ENCODE measurements around the gene MEIKIN. TPM values are rescaled to one million over a fixed set of nuclear protein-coding genes. Genes with fewer than 3 reads are reported as not detected.
"Not testable (repeated sequence)": the region's sequence is repeated elsewhere in the genome, so short reads cannot be mapped to it uniquely, and the experiment has no call there.

The MEIKIN gene
- total RNA-seq, 1 donor, result not detected

DNA sequence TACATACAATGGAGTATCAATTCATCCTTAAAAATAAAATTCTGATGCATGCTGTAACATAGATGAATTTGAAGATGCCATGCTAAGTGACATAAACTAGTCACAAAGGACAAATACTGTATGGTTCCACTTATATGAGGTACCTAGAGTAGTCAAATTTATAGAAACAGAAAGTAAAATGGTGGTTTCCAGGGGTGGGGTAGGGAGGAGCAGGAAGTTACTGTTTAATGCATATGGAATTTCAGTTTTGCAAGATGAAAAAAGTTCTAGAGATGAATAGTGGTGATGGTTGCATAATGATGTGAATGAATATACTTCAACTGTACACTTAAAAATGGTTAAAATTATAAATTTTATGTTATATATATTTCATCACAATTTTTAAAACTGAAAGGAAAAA is 91.3 kb downstream of the MEIKIN start:
- no peaks in the 10 kb centered on the region for H4K20me1 ChIP-seq (ENCODE audit: insufficient read depth, low read length)
- H3K79me2 ChIP-seq (ENCODE audit: insufficient read depth, low read length), result no peaks in the 10 kb centered on the region
- H3K9me3 ChIP-seq (ENCODE audit: low read depth, low read length), result no peaks in the 10 kb centered on the region
- H3K4me3 ChIP-seq (ENCODE audit: insufficient read depth, low read length), result no peak overlapping the region
- no peak for DNase-seq (ENCODE audit: insufficient read length, low spot score, missing footprints)
- no peak overlapping the region for H3K4me2 ChIP-seq (ENCODE audit: insufficient read depth, low read length)
- H3K27me3 ChIP-seq (ENCODE audit: insufficient read depth, low read length), result no peaks in the 10 kb centered on the region
- H3K27ac ChIP-seq (ENCODE audit: low read depth, low read length), result no peak overlapping the region
- no peaks in the 10 kb centered on the region for H3K36me3 ChIP-seq (ENCODE audit: insufficient read depth, low read length)
- H2AFZ ChIP-seq (ENCODE audit: low read length), result no peak overlapping the region
- H3K4me1 ChIP-seq (ENCODE audit: insufficient read depth, low read length), result no peaks in the 10 kb centered on the region
- TF ChIP-seq, protein P1, sequence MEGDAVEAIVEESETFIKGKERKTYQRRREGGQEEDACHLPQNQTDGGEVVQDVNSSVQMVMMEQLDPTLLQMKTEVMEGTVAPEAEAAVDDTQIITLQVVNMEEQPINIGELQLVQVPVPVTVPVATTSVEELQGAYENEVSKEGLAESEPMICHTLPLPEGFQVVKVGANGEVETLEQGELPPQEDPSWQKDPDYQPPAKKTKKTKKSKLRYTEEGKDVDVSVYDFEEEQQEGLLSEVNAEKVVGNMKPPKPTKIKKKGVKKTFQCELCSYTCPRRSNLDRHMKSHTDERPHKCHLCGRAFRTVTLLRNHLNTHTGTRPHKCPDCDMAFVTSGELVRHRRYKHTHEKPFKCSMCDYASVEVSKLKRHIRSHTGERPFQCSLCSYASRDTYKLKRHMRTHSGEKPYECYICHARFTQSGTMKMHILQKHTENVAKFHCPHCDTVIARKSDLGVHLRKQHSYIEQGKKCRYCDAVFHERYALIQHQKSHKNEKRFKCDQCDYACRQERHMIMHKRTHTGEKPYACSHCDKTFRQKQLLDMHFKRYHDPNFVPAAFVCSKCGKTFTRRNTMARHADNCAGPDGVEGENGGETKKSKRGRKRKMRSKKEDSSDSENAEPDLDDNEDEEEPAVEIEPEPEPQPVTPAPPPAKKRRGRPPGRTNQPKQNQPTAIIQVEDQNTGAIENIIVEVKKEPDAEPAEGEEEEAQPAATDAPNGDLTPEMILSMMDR (IDR thresholded peaks at IDR 0.05; ENCODE audit: extremely low read depth, low read depth, low read length), result no peak

DNA sequence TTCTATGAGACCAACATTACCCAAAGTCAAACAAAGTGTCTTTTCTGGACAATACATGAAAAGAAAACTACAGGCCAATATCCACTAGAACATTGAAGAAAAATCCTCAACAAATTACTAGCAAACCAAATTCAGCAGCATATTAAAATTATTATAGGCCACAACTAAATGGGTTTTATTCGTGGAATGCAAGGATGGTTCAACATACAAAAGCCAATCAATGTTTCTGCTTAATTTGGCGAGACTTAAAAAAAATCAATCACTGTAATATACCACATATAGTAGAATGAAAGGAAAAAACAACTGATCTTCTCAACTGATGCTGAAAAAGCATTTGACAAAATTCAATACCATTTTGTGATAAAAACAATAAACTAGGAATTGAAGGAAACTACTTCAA is 96.8 kb downstream of the MEIKIN start:
- peaks cover 3% of the 10 kb centered on the region for H3K9me3 ChIP-seq (ENCODE audit: low read depth, low read length)
- no peak overlapping the region for H3K4me3 ChIP-seq (ENCODE audit: insufficient read depth, low read length)
- DNase-seq (ENCODE audit: insufficient read length, low spot score, missing footprints), result no peak
- no peak overlapping the region for H3K27ac ChIP-seq (ENCODE audit: low read depth, low read length)
- H3K79me2 ChIP-seq (ENCODE audit: insufficient read depth, low read length), result no peaks in the 10 kb centered on the region
- H3K4me1 ChIP-seq (ENCODE audit: insufficient read depth, low read length), result no peaks in the 10 kb centered on the region
- H3K36me3 ChIP-seq (ENCODE audit: insufficient read depth, low read length), result no peaks in the 10 kb centered on the region
- no peak overlapping the region for H2AFZ ChIP-seq (ENCODE audit: low read length)
- no peaks in the 10 kb centered on the region for H4K20me1 ChIP-seq (ENCODE audit: insufficient read depth, low read length)
- TF ChIP-seq, protein P1 (IDR thresholded peaks at IDR 0.05; ENCODE audit: extremely low read depth, low read depth, low read length), result no peak
- H3K4me2 ChIP-seq (ENCODE audit: insufficient read depth, low read length), result no peak overlapping the region
- H3K27me3 ChIP-seq (ENCODE audit: insufficient read depth, low read length), result no peaks in the 10 kb centered on the region

DNA sequence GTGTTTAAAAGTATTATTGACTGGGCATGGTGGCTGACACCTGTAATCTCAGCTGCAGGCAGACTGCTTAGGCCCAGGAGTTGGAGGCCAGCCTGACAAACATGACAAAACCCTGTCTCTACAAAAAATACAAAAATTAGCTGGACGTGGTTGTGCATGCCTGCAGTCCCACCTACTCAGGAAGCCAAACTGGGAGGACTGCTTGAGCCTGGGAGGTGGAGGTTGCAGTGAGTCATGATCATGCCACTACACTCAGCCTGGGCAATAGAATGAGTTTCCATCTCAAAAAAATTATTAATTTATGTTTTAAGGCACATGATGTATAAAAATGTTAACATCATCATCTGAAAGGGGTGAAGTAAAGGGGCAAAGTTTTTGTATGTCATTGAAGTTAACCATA is 98.9 kb downstream of the MEIKIN start:
- Histone ChIP-seq H3K27me3 (ENCODE audit: insufficient read depth, low read length) (no peaks in the 10 kb centered on the region), H3K4me2 (ENCODE audit: insufficient read depth, low read length) (no peak overlapping the region), H3K4me1 (ENCODE audit: insufficient read depth, low read length) (no peaks in the 10 kb centered on the region), H2AFZ (ENCODE audit: low read length) (no peak overlapping the region), H3K9me3 (ENCODE audit: low read depth, low read length) (peaks cover 3% of the 10 kb centered on the region), H3K79me2 (ENCODE audit: insufficient read depth, low read length) (no peaks in the 10 kb centered on the region), H3K27ac (ENCODE audit: low read depth, low read length) (no peak overlapping the region), H3K36me3 (ENCODE audit: insufficient read depth, low read length) (no peaks in the 10 kb centered on the region), H4K20me1 (ENCODE audit: insufficient read depth, low read length) (no peaks in the 10 kb centered on the region), H3K4me3 (ENCODE audit: insufficient read depth, low read length) (no peak overlapping the region)
- DNase-seq (ENCODE audit: insufficient read length, low spot score, missing footprints), result no peak
- TF ChIP-seq, protein P1 (IDR thresholded peaks at IDR 0.05; ENCODE audit: extremely low read depth, low read depth, low read length), result no peak

DNA sequence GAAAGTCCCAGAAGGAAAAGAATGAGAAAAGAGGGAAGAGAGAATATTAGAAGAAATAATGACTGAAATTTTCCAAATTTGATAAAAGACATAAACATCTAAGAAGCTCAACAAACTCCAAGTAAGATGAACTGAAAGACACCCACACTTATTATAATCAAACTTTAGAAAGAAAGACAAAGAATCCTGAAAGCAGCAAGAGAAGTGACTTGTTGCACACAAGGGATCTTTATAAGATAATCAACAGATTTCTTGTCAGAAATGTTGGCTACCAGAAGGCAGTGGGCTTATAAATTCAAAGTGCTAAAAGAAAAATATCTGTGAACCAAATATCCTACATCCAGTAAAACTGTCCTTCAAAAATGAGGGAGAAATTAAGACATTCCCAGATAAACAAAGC is 99.6 kb downstream of the MEIKIN start:
- Histone ChIP-seq H3K79me2 (ENCODE audit: insufficient read depth, low read length) (no peaks in the 10 kb centered on the region), H3K9me3 (ENCODE audit: low read depth, low read length) (peaks cover 3% of the 10 kb centered on the region), H3K36me3 (ENCODE audit: insufficient read depth, low read length) (no peaks in the 10 kb centered on the region), H3K4me3 (ENCODE audit: insufficient read depth, low read length) (no peak overlapping the region), H3K27ac (ENCODE audit: low read depth, low read length) (no peak overlapping the region), H2AFZ (ENCODE audit: low read length) (no peak overlapping the region), H3K4me1 (ENCODE audit: insufficient read depth, low read length) (no peaks in the 10 kb centered on the region), H4K20me1 (ENCODE audit: insufficient read depth, low read length) (no peaks in the 10 kb centered on the region), H3K27me3 (ENCODE audit: insufficient read depth, low read length) (no peaks in the 10 kb centered on the region), H3K4me2 (ENCODE audit: insufficient read depth, low read length) (no peak overlapping the region)
- DNase-seq (ENCODE audit: insufficient read length, low spot score, missing footprints), result no peak
- TF ChIP-seq, protein P1 (IDR thresholded peaks at IDR 0.05; ENCODE audit: extremely low read depth, low read depth, low read length), result no peak

DNA sequence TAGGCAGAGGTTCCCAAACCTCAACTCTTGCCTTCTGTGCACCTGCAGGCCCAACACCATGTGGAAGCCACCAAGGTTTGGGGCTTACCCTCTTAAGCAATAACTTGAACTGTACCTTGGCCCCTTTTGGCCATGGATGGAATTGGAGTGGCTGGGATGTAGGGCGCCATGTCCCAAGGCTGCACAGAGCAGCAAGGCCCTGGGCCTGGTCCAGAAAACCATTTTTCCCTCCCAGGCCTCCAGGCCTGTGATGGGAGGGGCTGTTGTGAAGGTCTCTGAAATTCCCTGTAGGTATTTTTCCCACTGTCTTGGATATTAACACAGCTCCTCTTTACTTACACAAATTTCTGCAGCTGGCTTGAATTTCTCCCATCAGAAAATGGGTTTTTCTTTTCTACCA is 102.5 kb downstream of the MEIKIN start:
- not testable (repeated sequence) for H3K79me2 ChIP-seq (ENCODE audit: insufficient read depth, low read length); H4K20me1 ChIP-seq (ENCODE audit: insufficient read depth, low read length); H3K4me3 ChIP-seq (ENCODE audit: insufficient read depth, low read length); H3K36me3 ChIP-seq (ENCODE audit: insufficient read depth, low read length); H3K27me3 ChIP-seq (ENCODE audit: insufficient read depth, low read length); H3K9me3 ChIP-seq (ENCODE audit: low read depth, low read length); H2AFZ ChIP-seq (ENCODE audit: low read length); H3K27ac ChIP-seq (ENCODE audit: low read depth, low read length); H3K4me2 ChIP-seq (ENCODE audit: insufficient read depth, low read length); H3K4me1 ChIP-seq (ENCODE audit: insufficient read depth, low read length); DNase-seq (ENCODE audit: insufficient read length, low spot score, missing footprints)

DNA sequence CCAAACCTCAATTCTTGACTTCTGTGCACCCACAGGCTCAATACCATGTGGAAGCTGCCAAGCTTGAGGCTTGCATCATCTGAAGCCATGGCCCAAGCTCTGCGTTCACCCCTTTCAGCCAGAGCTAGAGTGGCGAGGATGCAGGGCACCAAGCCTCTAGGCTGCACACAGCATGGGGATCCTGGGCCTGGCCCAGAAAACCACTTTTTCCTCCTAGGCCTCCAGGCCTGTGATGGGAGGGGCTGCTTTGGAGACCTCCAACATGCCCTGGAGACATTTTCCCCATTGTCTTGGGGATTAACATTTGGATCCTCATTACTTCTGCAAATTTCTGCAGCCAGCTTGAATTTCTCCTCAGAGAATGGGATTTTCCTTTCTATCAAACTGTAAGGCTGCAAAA is 112.8 kb downstream of the MEIKIN start:
- H3K27ac ChIP-seq (ENCODE audit: low read depth, low read length); H2AFZ ChIP-seq (ENCODE audit: low read length); DNase-seq (ENCODE audit: insufficient read length, low spot score, missing footprints); H4K20me1 ChIP-seq (ENCODE audit: insufficient read depth, low read length); H3K4me2 ChIP-seq (ENCODE audit: insufficient read depth, low read length); H3K4me3 ChIP-seq (ENCODE audit: insufficient read depth, low read length); H3K4me1 ChIP-seq (ENCODE audit: insufficient read depth, low read length); H3K9me3 ChIP-seq (ENCODE audit: low read depth, low read length); H3K27me3 ChIP-seq (ENCODE audit: insufficient read depth, low read length); H3K36me3 ChIP-seq (ENCODE audit: insufficient read depth, low read length); H3K79me2 ChIP-seq (ENCODE audit: insufficient read depth, low read length): not testable (repeated sequence)

Measured in osteoblast (primary cell).